ENCODE data around the gene TAOK2.

- TF ChIP-seq CTCF (IDR thresholded peaks at IDR 0.05), result no peak
- TF ChIP-seq POLR2AphosphoS5 (IDR thresholded peaks at IDR 0.05), result no peak
- no peak for TF ChIP-seq POLR2A (IDR thresholded peaks at IDR 0.05)
These were observed 2.3 kb downstream of the TAOK2 start for GRCh38 chr16:29975811-29976511.
